SK-N-SH (cell line): ENCODE results near the gene HTRA2. TPM values are rescaled to one million over a fixed set of nuclear protein-coding genes. Genes with fewer than 3 reads are reported as not detected.

Source experiments
- CTCF ChIA-PET: fragments of 300-600, 350-600 bp; formaldehyde crosslinking; extraction: SDS; loops from one replicate; lab custom pipeline; 2021; lab: Yijun Ruan, JAX
- POLR2A ChIA-PET: fragments of 350-600 bp; sonication (Branson Sonifier 250); formaldehyde crosslinking; extraction: SDS; loops from one replicate; lab custom pipeline; 2020; ENCODE audit warnings: antibody characterized with exemption, inconsistent platforms; lab: Yijun Ruan, JAX
- DNase-seq: peaks from one replicate; pipeline ENCODE4 v3.0.0; 2012
- H2AFZ ChIP-seq: fragments of 200-600 bp; sonication (generic); 2 replicates; pipeline ENCODE4 v1.8.1; 2016; ENCODE audit warnings: antibody characterized with exemption, mild to moderate bottlenecking, low read depth
- H3F3A ChIP-seq: fragments of 200-600 bp; sonication (generic); replicated peaks from 2 replicates; pipeline ENCODE3; 2016; ENCODE audit warnings: antibody characterized with exemption, mild to moderate bottlenecking; ENCODE audit not compliant: insufficient read depth
- H3K27ac ChIP-seq, 2 experiments: fragments of 200-500 bp in 1 of 2; fragments of 200-600 bp in 1 of 2; sonication (Bioruptor generic) in 1 of 2; sonication (generic), shearing (Covaris generic) in 1 of 2; 2 replicates each; pipeline versions ENCODE4 v1.5.1 to v1.6.1; 2014 to 2016; ENCODE audit warnings: low read depth in 2 of 2, inconsistent platforms in 1 of 2, low read length in 1 of 2, mild to moderate bottlenecking in 1 of 2, mixed read lengths in 1 of 2
- H3K27me3 ChIP-seq: fragments of 200-600 bp; sonication (generic), shearing (Covaris generic); 2 replicates; pipeline ENCODE4 v1.6.1; 2016; ENCODE audit warnings: mixed run types; ENCODE audit not compliant: insufficient read depth
- H3K36me3 ChIP-seq, 2 experiments: fragments of 200-500 bp in 1 of 2; fragments of 200-600 bp in 1 of 2; sonication (Bioruptor generic) in 1 of 2; sonication (generic) in 1 of 2; replicated peaks in 1 of 2; 2 replicates each; pipeline versions ENCODE3 to v1.5.1; 2014 to 2016; ENCODE audit warnings: low read length in 1 of 2, mild to moderate bottlenecking in 1 of 2; ENCODE audit not compliant: insufficient read depth in 2 of 2, control insufficient read depth in 1 of 2
- H3K4me1 ChIP-seq, 2 experiments: fragments of 200-500 bp in 1 of 2; fragments of 200-600 bp in 1 of 2; sonication (Bioruptor generic) in 1 of 2; sonication (generic), shearing (Covaris generic) in 1 of 2; 2 replicates each; pipeline versions ENCODE4 v1.5.1 to v1.6.1; 2014 to 2016; ENCODE audit warnings: low read depth in 1 of 2, low read length in 1 of 2, mixed run types in 1 of 2; ENCODE audit not compliant: insufficient read depth in 2 of 2, control insufficient read depth in 1 of 2
- H3K4me2 ChIP-seq: fragments of 200-600 bp; sonication (generic), shearing (Covaris generic); 2 replicates; pipeline ENCODE4 v1.6.1; 2017; ENCODE audit warnings: mixed run types
- H3K4me3 ChIP-seq, 2 experiments: fragments of 200-500 bp in 1 of 2; fragments of 200-600 bp in 1 of 2; sonication (Bioruptor generic) in 1 of 2; sonication (generic), shearing (Covaris generic) in 1 of 2; 2 replicates each; pipeline versions ENCODE4 v1.5.1 to v1.8.1; 2014 to 2016; ENCODE audit warnings: low read depth in 2 of 2, inconsistent platforms in 1 of 2, low read length in 1 of 2, mild to moderate bottlenecking in 1 of 2, mixed read lengths in 1 of 2, moderate library complexity in 1 of 2
- H3K79me2 ChIP-seq: fragments of 200-600 bp; sonication (generic); 2 replicates; pipeline ENCODE4 v1.8.1; 2017; ENCODE audit warnings: mild to moderate bottlenecking; ENCODE audit not compliant: insufficient read depth
- H3K9ac ChIP-seq: fragments of 200-600 bp; sonication (generic); 2 replicates; pipeline ENCODE4 v1.6.1; 2017; ENCODE audit warnings: mixed run types
- H3K9me2 ChIP-seq: fragments of 200-600 bp; sonication (generic); 2 replicates; pipeline ENCODE4 v1.6.1; 2017; ENCODE audit warnings: mixed run types
- H3K9me3 ChIP-seq: fragments of 200-600 bp; sonication (generic); 2 replicates; pipeline ENCODE4 v1.6.1; 2017; ENCODE audit warnings: mixed run types, mild to moderate bottlenecking, moderate library complexity
- H4K20me1 ChIP-seq: fragments of 200-600 bp; sonication (generic); 2 replicates; pipeline ENCODE4 v1.6.1; 2017; ENCODE audit warnings: mild to moderate bottlenecking, mixed run types; ENCODE audit not compliant: insufficient read depth
- ELF1 ChIP-seq: IDR thresholded peaks from 2 replicates; pipeline ENCODE4 v1.4.0; 2012
- EP300 ChIP-seq, 2 experiments: IDR thresholded peaks; 2 replicates each; pipeline versions ENCODE4 v1.4.0 to v1.6.1; 2012; ENCODE audit warnings: borderline replicate concordance in 1 of 2, low read depth in 1 of 2, low read length in 1 of 2
- FOXJ3 ChIP-seq: sonication (generic); formaldehyde crosslinking; IDR thresholded peaks from 2 replicates; pipeline ENCODE4 v1.5.1; 2020; ENCODE audit warnings: mild to moderate bottlenecking, missing genetic modification reagents
- FOXM1 ChIP-seq: IDR thresholded peaks from 2 replicates; pipeline ENCODE4 v1.4.0; 2012; ENCODE audit warnings: low read depth, mild to moderate bottlenecking
- GABPA ChIP-seq: IDR thresholded peaks from 2 replicates; pipeline ENCODE4 v1.4.0; 2012; ENCODE audit warnings: low read depth, mild to moderate bottlenecking
- GATA2 ChIP-seq: sonication (generic); formaldehyde crosslinking; IDR thresholded peaks from 2 replicates; pipeline ENCODE4 v1.5.0; 2020; ENCODE audit warnings: mild to moderate bottlenecking, missing genetic modification reagents
- IRF3 ChIP-seq: fragments of 150-350 bp; IDR thresholded peaks from 2 replicates; pipeline ENCODE4 v1.6.1; 2016; ENCODE audit warnings: mild to moderate bottlenecking, low read depth, low read length
- MAX ChIP-seq: IDR thresholded peaks from 2 replicates; pipeline ENCODE4 v1.4.0; 2012; ENCODE audit warnings: low read depth
- MXI1 ChIP-seq: IDR thresholded peaks from 2 replicates; pipeline ENCODE4 v1.6.1; 2012; ENCODE audit warnings: mild to moderate bottlenecking, low read depth, low read length, improper control_type of control experiment
- NRF1 ChIP-seq: IDR thresholded peaks from 2 replicates; pipeline ENCODE4 v1.6.1; 2012; ENCODE audit warnings: low read depth, mild to moderate bottlenecking, low read length
- PBX3 ChIP-seq: IDR thresholded peaks from 2 replicates; pipeline ENCODE4; 2012
- RXRA ChIP-seq: IDR thresholded peaks from 2 replicates; pipeline ENCODE4 v1.4.0; 2012; ENCODE audit warnings: low read depth, mild to moderate bottlenecking, borderline replicate concordance
- SIN3A ChIP-seq: IDR thresholded peaks from 2 replicates; pipeline ENCODE4 v1.6.1; 2012; ENCODE audit warnings: low read depth, mild to moderate bottlenecking, low read length, moderate library complexity, borderline replicate concordance
- TAF1 ChIP-seq: IDR thresholded peaks from 2 replicates; pipeline ENCODE4 v1.6.1; 2012; ENCODE audit warnings: low read depth, mild to moderate bottlenecking, low read length, moderate library complexity, borderline replicate concordance
- TCF12 ChIP-seq: IDR thresholded peaks from 2 replicates; pipeline ENCODE4 v1.4.0; 2012
- YY1 ChIP-seq: IDR thresholded peaks from 2 replicates; pipeline ENCODE4 v1.4.0; 2012; ENCODE audit warnings: low read depth, mild to moderate bottlenecking
- WGBS: methylation state at CpG from one replicate; pipeline ENCODE4 v1.1.6; 2017; ENCODE audit warnings: low lambda C conversion rate; 5-methylcytosine and 5-hydroxymethylcytosine counted together
- polyA plus RNA-seq, 3 experiments: library from polyadenylated mRNA; depleted of rRNA; stranded (reverse); fragments of >200 nt; gene quantifications; 2 replicates each; pipeline ENCODE4 v1.2.3, GENCODE V29; 2012
- TF ChIP-seq, protein P1 (sequence below): IDR thresholded peaks from 2 replicates; pipeline ENCODE4 v1.6.1; 2012; ENCODE audit warnings: mild to moderate bottlenecking, low read depth, low read length, moderate library complexity
- TF ChIP-seq, protein P2 (sequence below): IDR thresholded peaks from 2 replicates; pipeline ENCODE4 v1.4.0; 2012; ENCODE audit warnings: low read depth, borderline replicate concordance

The HTRA2 gene
- polyA plus RNA-seq, 1 of the 3 experiments (the other 2 are of a cell fraction), result 55.7 TPM

DNA sequence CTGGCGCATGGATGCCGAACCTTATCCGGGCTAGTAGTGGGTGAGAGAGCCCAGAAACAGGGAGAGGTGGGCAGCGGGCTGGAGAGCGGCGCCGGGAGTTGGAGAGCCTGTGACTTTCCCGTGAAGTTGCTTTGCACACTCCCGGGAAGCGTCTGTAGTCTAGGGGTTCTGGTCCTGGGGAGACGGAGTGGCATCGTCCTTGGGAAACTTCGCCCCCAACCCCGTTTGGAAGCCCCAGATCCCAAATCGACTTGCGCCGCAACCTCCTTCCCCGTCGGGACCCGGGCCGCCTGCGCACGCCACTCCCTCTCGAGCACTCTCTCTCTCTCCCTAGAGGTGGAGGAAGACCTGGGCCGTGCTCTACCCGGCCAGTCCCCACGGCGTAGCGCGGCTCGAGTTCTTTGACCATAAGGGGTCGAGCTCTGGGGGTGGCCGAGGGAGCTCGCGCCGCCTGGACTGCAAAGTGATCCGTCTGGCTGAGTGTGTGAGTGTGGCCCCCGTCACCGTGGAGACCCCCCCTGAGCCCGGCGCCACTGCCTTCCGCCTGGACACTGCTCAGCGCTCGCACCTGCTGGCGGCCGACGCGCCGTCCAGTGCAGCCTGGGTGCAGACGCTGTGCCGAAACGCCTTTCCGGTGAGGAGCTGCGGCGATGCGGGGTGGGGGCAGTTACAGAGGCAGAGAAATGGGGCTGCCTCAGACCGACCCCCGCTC, 25.2 kb downstream of the HTRA2 start:
- Histone ChIP-seq H3K9me3 (no peaks in the 10 kb centered on the region), H3K9me2 (no peaks in the 10 kb centered on the region), H3K4me3 (peak overlapping the region; percentile 86 to 91), H3K4me2 (peak overlapping the region; percentile 98), H3K79me2 (peaks cover 59% of the 10 kb centered on the region)
- CTCF ChIA-PET, result interaction anchor here (1.2 to 1.3 kb wide), 3 partner anchors 9 to 41 kb away, joined by 3 to 8 read pairs (median 5); no protein-coding TSS in a partner anchor
- TF ChIP-seq MXI1 (0 out of 2 replicates have a peak, but pooled peaks have one; percentile 8), NRF1 (0 out of 2 replicates have a peak, but pooled peaks have one; percentile 32), FOXJ3 (CRISPR knock-in tag) (no peak)
- TF ChIP-seq, protein P1, sequence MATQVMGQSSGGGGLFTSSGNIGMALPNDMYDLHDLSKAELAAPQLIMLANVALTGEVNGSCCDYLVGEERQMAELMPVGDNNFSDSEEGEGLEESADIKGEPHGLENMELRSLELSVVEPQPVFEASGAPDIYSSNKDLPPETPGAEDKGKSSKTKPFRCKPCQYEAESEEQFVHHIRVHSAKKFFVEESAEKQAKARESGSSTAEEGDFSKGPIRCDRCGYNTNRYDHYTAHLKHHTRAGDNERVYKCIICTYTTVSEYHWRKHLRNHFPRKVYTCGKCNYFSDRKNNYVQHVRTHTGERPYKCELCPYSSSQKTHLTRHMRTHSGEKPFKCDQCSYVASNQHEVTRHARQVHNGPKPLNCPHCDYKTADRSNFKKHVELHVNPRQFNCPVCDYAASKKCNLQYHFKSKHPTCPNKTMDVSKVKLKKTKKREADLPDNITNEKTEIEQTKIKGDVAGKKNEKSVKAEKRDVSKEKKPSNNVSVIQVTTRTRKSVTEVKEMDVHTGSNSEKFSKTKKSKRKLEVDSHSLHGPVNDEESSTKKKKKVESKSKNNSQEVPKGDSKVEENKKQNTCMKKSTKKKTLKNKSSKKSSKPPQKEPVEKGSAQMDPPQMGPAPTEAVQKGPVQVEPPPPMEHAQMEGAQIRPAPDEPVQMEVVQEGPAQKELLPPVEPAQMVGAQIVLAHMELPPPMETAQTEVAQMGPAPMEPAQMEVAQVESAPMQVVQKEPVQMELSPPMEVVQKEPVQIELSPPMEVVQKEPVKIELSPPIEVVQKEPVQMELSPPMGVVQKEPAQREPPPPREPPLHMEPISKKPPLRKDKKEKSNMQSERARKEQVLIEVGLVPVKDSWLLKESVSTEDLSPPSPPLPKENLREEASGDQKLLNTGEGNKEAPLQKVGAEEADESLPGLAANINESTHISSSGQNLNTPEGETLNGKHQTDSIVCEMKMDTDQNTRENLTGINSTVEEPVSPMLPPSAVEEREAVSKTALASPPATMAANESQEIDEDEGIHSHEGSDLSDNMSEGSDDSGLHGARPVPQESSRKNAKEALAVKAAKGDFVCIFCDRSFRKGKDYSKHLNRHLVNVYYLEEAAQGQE, result no peak
- TF ChIP-seq, all 33 proteins: peak for 2
- Histone ChIP-seq H3F3A (peaks cover 20% of the 10 kb centered on the region), H3K9ac (peak overlapping the region; percentile 91), H2AFZ (peak overlapping the region; percentile 91; the same call in 1 of the 2 replicates), H3K27me3 (no peaks in the 10 kb centered on the region), H3K36me3 (peaks cover 18 to 20% of the 10 kb centered on the region in 2 experiments), H3K27ac (peak overlapping the region; percentile 17 to 95; a peak in 3 of 4 replicates), H4K20me1 (no peaks in the 10 kb centered on the region), H3K4me1 (peaks cover 5 to 28% of the 10 kb centered on the region in 2 experiments; a peak in 1 of 4 replicates)
- peak; percentile 73 for DNase-seq
- POLR2A ChIA-PET, result no interaction called here
- WGBS, result 62% methylated on average over 44 of the region's 58 CpGs

GRCh38 chr2:74555610-74556103, 25.9 kb downstream of the HTRA2 start:
- Histone ChIP-seq H3K9me2 (no peaks in the 10 kb centered on the region), H3K9me3 (no peaks in the 10 kb centered on the region), H4K20me1 (no peaks in the 10 kb centered on the region), H3K4me3 (peak overlapping the region; percentile 86 to 91; a peak in 3 of 4 replicates), H2AFZ (no peak overlapping the region), H3K9ac (peak overlapping the region; percentile 91; the same call in 1 of the 2 replicates), H3K79me2 (peaks cover 52% of the 10 kb centered on the region), H3K27ac (no peak overlapping the region), H3K4me1 (peaks cover 5 to 27% of the 10 kb centered on the region in 2 experiments; a peak in 1 of 4 replicates), H3F3A (peaks cover 20% of the 10 kb centered on the region), H3K27me3 (no peaks in the 10 kb centered on the region), H3K36me3 (peaks cover 17 to 19% of the 10 kb centered on the region in 2 experiments), H3K4me2 (peak overlapping the region; percentile 98)
- ChIA-PET POLR2A (no interaction called here), CTCF (interaction anchor here (1.2 to 1.3 kb wide), 2 partner anchors 9 to 32 kb away, joined by 5 to 8 read pairs; no protein-coding TSS in a partner anchor)
- DNase-seq, result no peak
- 94% methylated on average over 15 of the region's 17 CpGs for WGBS
- TF ChIP-seq GABPA, result no peak
- no peak for TF ChIP-seq YY1
- TF ChIP-seq FOXM1, result no peak
- TF ChIP-seq ELF1, result no peak
- no peak for TF ChIP-seq RXRA
- TF ChIP-seq PBX3, result no peak
- TF ChIP-seq, protein P2, sequence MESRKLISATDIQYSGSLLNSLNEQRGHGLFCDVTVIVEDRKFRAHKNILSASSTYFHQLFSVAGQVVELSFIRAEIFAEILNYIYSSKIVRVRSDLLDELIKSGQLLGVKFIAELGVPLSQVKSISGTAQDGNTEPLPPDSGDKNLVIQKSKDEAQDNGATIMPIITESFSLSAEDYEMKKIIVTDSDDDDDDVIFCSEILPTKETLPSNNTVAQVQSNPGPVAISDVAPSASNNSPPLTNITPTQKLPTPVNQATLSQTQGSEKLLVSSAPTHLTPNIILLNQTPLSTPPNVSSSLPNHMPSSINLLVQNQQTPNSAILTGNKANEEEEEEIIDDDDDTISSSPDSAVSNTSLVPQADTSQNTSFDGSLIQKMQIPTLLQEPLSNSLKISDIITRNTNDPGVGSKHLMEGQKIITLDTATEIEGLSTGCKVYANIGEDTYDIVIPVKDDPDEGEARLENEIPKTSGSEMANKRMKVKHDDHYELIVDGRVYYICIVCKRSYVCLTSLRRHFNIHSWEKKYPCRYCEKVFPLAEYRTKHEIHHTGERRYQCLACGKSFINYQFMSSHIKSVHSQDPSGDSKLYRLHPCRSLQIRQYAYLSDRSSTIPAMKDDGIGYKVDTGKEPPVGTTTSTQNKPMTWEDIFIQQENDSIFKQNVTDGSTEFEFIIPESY, result no peak
- no peak for TF ChIP-seq GATA2 (CRISPR knock-in tag)
- no peak for TF ChIP-seq EP300 (IDR thresholded peaks at IDR 0.05; ENCODE audit: borderline replicate concordance in 1 of 2, low read depth in 1 of 2, low read length in 1 of 2)
- TF ChIP-seq MAX, result no peak
- TF ChIP-seq FOXJ3 (CRISPR knock-in tag), result no peak
- no peak for TF ChIP-seq TAF1
- no peak for TF ChIP-seq IRF3
- TF ChIP-seq TCF12, result no peak
- TF ChIP-seq SIN3A, result no peak
